IPS-18a (cell line): ENCODE results near the gene CNST.

Source experiments
- H3K27ac ChIP-seq: one replicate; pipeline ENCODE4 v1.5.1; 2013; ENCODE audit warnings: low read length
- H3K27me3 ChIP-seq: one replicate; pipeline ENCODE4 v1.6.1; 2013; ENCODE audit warnings: mild to moderate bottlenecking, low read length; ENCODE audit not compliant: control insufficient read depth, insufficient read depth
- H3K36me3 ChIP-seq: one replicate; pipeline ENCODE4 v1.6.1; 2013; ENCODE audit warnings: low read depth, low read length; ENCODE audit not compliant: control insufficient read depth
- H3K4me1 ChIP-seq: one replicate; pipeline ENCODE4 v1.6.1; 2013; ENCODE audit warnings: low read depth, low read length; ENCODE audit not compliant: control insufficient read depth
- H3K4me3 ChIP-seq: one replicate; pipeline ENCODE4 v1.5.1; 2013; ENCODE audit warnings: low read length
- H3K9ac ChIP-seq: one replicate; pipeline ENCODE4 v1.6.1; 2013; ENCODE audit warnings: mild to moderate bottlenecking, low read length, moderate library complexity
- H3K9me3 ChIP-seq: one replicate; pipeline ENCODE4 v1.6.1; 2013; ENCODE audit warnings: low read depth, low read length; ENCODE audit not compliant: control insufficient read depth

Gene CNST

DNA sequence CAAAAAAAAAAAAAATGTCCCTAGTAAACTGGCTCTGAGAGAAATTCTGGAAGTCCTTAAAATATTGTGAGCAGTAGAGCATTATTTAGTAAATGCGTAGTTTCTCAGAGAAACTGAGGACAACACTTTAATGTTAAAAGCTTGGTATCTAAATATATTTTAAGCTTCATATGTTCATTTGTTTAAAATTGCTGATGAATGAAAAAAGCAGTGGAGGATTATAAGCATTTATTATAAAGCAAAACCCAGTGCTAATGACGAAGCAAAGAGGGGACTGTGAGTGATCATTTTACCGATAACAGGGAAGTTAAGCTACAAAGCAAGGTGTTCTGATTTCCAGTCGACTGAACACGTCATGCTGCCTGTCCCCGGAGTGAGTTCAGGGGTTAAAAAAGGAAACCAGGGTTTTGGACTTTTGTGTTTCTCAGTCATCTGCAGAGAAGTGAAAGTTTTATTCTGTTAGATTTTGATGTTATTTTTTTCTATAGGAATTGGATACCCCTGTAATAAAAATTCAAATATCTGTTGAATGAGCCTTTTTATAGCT, 93.4 kb downstream of the CNST start:
- Histone ChIP-seq H3K9ac (no peak overlapping the region), H3K4me3 (no peak overlapping the region), H3K36me3 (no peaks in the 10 kb centered on the region)

DNA sequence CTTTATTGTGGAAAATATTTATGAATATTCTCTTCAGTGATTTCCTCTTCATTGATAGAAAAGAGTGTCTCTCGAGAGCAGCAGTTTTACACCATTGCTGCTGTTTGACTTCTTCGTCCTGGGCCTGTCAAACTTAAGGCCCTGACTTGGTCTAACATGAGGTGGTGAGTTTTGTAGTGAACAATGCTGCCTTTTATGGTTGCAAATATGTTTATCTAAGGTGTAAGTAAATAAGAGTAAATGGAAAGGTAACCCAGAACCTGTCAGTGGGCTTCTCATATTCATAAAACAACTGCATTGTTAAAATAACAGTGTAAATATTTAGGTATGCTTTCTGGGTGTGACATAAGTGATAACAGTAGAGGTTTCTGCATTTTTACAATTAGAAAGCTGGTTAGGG, 95.2 kb downstream of the CNST start:
- Histone ChIP-seq H3K9me3 (no peaks in the 10 kb centered on the region), H3K4me1 (no peaks in the 10 kb centered on the region), H3K9ac (no peak overlapping the region), H3K27ac (no peak overlapping the region), H3K4me3 (no peak overlapping the region), H3K27me3 (no peaks in the 10 kb centered on the region), H3K36me3 (no peaks in the 10 kb centered on the region)

More for the DNA sequence above, 93.4 kb downstream of the CNST start:
- H3K27ac ChIP-seq, result no peak overlapping the region
- no peaks in the 10 kb centered on the region for H3K4me1 ChIP-seq
- no peaks in the 10 kb centered on the region for H3K27me3 ChIP-seq
- no peaks in the 10 kb centered on the region for H3K9me3 ChIP-seq

DNA sequence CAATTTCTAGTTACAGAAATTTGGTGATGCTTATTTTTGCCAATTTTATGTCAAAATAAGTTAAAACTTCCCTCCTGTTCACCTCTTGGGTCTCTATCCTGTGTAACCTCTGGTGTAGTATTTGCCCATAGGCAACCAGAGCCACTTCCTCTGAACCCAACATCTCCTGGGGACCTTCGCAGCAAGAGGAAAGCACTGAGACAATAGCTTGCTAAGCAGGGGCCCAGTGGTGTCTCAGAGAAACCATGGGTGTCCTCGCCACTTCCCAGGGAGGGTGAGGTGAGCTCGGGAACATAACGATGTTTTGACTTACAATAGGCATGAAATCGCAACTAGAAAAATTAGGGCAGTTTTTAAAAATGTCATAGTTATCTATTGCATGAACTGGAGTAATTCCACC, 101.5 kb downstream of the CNST start:
- Histone ChIP-seq H3K9me3 (no peaks in the 10 kb centered on the region), H3K4me1 (peaks cover 3% of the 10 kb centered on the region), H3K27me3 (no peaks in the 10 kb centered on the region), H3K36me3 (no peaks in the 10 kb centered on the region), H3K4me3 (no peak overlapping the region), H3K9ac (no peak overlapping the region), H3K27ac (no peak overlapping the region)

DNA sequence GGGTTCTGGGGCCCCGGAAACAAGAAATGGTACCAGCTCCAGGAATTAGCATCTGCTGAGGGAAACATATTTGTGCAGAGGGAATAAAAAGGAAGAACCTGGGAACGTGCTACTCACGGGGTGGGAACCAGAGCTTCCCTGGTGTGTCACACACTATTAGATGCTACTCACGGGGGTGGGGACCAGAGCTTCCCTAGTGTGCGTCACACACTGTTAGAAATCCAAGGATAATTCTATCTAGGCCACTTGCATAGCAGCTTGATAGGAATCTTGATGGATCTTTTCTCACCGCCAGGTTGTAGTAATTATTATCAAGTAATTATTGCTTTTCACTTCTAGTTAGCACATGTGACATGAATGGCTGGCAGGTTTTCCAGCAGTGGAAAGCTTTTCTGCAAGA, 103.4 kb downstream of the CNST start:
- Histone ChIP-seq H3K27ac (no peak overlapping the region), H3K4me3 (no peak overlapping the region), H3K9ac (no peak overlapping the region), H3K4me1 (peaks cover 3% of the 10 kb centered on the region), H3K27me3 (no peaks in the 10 kb centered on the region), H3K36me3 (no peaks in the 10 kb centered on the region), H3K9me3 (no peaks in the 10 kb centered on the region)

DNA sequence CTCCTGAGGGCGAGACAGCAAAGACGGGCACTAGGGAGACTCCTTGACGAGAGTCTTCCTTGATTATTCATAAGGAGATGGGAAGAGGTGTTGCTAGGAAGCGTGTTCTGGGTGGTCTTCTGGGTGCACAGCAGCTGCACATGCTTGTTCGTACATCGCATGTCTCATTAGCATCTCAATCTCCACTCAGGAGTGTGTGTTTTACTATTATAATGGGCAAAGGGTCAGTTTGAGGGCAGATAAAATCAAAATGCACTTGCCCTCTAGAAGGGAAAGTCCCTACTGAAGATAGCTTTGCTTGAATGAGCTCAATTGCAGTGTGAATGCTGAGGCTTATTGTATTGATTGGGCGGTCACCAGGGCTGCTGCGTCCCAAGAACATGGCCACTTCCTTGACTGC, 107.8 kb downstream of the CNST start:
- no peak overlapping the region for H3K4me3 ChIP-seq
- no peaks in the 10 kb centered on the region for H3K4me1 ChIP-seq
- H3K36me3 ChIP-seq, result no peaks in the 10 kb centered on the region
- H3K9ac ChIP-seq, result no peak overlapping the region
- H3K9me3 ChIP-seq, result no peaks in the 10 kb centered on the region
- no peaks in the 10 kb centered on the region for H3K27me3 ChIP-seq
- H3K27ac ChIP-seq, result no peak overlapping the region

DNA sequence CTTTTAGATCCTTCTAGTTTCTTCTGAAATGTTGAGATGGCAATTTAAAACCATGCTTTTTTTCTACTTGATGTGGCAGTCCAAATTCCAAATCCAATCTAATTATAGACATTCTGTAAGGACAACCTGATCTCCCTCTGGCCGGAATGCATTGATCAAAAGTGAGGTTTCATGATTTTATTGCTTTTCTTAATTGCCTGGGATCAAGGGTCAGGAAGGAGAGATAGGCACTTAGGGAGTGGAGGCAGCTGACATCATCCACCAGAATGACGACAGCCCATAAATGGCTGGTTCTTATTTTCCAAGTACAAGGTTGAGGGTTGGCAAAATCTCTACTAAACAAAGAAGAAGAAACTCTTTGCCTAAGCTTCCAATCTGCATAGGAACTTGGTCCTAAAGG, 111.6 kb downstream of the CNST start:
- Histone ChIP-seq H3K4me1 (no peaks in the 10 kb centered on the region), H3K36me3 (no peaks in the 10 kb centered on the region), H3K27ac (no peak overlapping the region), H3K9ac (no peak overlapping the region), H3K9me3 (no peaks in the 10 kb centered on the region), H3K27me3 (no peaks in the 10 kb centered on the region), H3K4me3 (no peak overlapping the region)

DNA sequence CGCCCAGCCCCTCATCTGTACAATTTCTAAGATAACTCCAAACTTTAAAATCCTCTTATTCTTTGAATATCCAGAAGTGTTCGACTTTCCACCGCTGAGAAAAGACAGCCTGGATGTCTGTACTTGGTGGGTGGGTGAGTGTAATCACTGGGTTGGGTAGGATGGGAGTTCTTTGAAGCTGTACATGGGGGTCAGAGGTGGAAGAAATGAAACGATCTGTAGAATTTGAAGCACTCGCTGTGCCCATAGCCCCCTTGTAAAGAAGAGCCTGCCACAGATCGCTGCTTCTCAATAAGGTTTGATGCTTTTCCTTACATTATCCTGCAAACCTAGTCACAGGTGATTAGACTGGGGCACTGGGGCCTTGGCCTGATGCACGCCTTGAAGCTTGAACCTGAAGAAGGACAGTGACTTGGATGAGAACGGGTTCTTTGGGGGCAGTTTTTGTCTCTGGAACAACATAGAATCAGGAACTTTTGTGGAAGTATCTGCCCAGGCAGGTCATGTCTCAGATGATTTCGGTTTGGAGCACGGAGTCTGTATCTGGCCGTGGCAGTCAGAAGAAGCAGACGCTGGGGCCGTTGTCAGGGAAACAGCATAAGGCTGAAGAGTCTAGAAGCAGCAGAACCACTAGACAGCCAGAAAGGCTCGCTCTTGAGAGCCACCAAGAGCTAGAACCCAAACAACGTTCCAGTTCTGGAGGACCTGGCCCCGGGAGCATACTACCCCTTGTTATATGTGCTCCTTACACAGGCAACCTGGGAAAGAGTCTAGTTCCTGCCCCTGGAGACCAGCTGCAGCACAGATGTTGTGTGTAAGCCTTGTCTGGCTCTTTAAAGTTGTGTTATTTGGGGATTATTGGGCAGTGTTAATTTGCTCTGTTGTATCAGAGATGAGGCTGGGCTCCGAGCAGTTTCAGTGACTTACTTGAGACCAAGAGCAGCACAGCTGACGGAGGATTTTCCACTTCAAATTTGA, 112.8 kb downstream of the CNST start:
- H3K9ac ChIP-seq, result no peak overlapping the region

DNA sequence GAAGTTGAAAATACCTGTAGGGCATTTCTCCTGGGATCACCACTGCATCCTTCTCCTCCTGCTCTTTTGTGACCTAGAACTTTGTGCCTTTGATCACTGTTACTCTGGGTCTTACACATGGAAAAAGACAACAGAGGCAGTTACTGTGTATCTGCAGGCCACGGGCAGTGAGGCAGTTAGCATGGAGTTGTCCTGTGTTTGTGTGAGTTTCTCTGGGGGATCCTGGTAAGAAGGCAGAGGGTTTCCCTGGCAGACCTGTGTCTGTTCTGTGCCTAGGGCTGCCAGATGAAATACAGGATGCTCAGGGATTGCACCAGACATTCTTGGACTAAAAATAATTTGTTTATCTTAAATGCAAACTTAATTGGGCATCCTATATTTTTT, 113.5 kb downstream of the CNST start:
- no peaks in the 10 kb centered on the region for H3K36me3 ChIP-seq

More for the DNA sequence above, 112.8 kb downstream of the CNST start:
- Histone ChIP-seq H3K4me1 (no peaks in the 10 kb centered on the region), H3K4me3 (no peak overlapping the region), H3K27ac (no peak overlapping the region), H3K9me3 (no peaks in the 10 kb centered on the region), H3K27me3 (no peaks in the 10 kb centered on the region), H3K36me3 (no peaks in the 10 kb centered on the region)

DNA sequence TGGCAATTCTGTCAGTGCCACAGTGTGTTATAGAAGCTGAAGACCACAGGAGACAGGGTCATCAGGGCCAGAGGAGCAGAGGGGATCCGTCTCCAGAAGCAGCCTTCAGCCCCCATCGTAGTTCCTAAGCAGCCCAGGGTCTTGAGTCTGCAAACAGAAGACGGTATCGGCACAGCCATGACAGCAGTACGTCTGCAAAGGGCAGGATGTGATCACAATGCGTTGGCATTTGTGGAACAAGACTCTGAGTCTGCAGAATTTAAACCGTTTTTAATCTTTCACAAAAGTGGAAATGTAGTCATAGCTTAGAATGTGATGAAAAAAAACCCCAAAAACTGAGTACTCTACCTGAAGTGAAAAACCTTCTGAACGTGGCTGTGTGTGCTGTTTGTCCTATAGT, 113.9 kb downstream of the CNST start:
- Histone ChIP-seq H3K27me3 (no peaks in the 10 kb centered on the region), H3K9ac (no peak overlapping the region), H3K27ac (no peak overlapping the region), H3K4me1 (no peaks in the 10 kb centered on the region), H3K36me3 (no peaks in the 10 kb centered on the region), H3K9me3 (no peaks in the 10 kb centered on the region), H3K4me3 (no peak overlapping the region)

More for the DNA sequence above, 113.5 kb downstream of the CNST start:
- no peak overlapping the region for H3K4me3 ChIP-seq
- H3K27ac ChIP-seq, result no peak overlapping the region
- H3K9ac ChIP-seq, result no peak overlapping the region
- H3K4me1 ChIP-seq, result no peaks in the 10 kb centered on the region
- no peaks in the 10 kb centered on the region for H3K27me3 ChIP-seq
- no peaks in the 10 kb centered on the region for H3K9me3 ChIP-seq

DNA sequence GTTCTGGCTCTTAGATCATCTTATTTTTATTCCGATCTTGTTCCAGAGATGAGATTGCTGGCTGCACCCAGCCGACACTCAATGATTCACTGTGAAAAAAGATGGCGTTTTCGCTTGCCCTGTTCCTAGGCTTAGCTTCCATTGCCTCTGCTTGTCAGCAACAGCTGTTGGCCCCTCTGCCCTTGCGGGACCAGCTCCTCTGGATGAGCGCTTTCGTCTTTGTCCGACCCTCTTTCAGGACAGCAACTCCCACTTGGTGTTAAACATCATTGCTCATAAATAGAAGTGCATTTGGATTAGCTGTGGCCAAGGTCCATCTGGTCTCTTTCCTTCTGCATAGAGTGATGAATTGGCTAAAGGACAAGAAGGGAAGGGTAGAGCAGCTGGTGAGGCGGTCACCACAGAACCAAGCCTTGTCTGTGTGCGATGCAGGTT, 114.5 kb downstream of the CNST start:
- Histone ChIP-seq H3K9ac (no peak overlapping the region), H3K27me3 (no peaks in the 10 kb centered on the region), H3K4me3 (no peak overlapping the region), H3K36me3 (no peaks in the 10 kb centered on the region), H3K4me1 (no peaks in the 10 kb centered on the region), H3K27ac (no peak overlapping the region), H3K9me3 (no peaks in the 10 kb centered on the region)

DNA sequence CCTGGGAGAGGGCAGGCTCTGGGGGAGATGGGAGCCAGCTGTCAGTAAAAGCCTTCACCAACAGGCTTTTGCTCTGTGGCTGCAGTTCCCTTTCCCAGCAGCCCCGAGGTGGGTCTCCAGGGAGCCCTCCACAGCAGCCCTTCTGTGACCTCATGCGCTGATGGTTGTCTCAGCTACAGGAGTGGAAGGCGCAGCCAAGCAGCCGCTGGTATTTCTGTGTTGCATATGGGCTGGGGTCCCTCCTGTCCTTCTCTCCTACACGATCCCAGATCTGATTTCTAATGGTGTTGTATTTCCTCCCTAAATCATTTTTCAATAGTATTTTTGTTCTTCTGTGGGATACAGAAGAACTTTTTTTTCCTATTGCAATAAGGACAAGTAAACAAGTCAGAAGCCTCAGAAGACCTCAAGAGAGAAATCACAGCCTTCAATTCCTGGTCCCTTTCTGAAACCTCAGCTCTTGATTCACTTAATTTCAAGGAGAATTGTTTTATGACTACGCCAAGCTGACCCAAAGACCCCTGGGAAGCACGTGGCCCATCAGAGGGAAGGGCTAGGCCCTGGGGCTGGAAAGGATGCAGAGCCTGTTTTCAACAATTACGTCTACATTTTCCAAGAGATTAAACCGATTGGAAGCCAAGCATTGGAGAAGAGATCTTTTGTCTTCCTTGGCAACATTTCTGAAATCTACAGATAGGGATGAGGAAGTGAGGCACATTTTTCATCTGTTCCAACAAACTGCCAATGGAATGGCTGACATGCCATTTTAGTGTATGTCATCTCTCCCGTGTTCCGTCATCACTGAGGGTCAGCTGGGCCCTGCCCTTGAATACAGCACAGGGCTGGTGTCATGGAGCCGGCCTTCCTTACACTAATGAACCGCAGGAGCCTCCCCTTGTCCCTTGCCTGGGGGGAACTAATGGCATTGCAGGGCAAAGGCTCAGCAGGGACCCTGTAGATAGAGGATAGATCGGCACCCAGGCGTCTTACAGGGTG, 115.9 kb downstream of the CNST start:
- H3K4me1 ChIP-seq, result no peaks in the 10 kb centered on the region
- H3K4me3 ChIP-seq, result no peak overlapping the region
- no peak overlapping the region for H3K27ac ChIP-seq
- H3K9ac ChIP-seq, result no peak overlapping the region
- no peaks in the 10 kb centered on the region for H3K36me3 ChIP-seq
- H3K27me3 ChIP-seq, result no peaks in the 10 kb centered on the region
- no peaks in the 10 kb centered on the region for H3K9me3 ChIP-seq
